ENCODE measurements around the gene STRA6.

STRA6 gene

DNA sequence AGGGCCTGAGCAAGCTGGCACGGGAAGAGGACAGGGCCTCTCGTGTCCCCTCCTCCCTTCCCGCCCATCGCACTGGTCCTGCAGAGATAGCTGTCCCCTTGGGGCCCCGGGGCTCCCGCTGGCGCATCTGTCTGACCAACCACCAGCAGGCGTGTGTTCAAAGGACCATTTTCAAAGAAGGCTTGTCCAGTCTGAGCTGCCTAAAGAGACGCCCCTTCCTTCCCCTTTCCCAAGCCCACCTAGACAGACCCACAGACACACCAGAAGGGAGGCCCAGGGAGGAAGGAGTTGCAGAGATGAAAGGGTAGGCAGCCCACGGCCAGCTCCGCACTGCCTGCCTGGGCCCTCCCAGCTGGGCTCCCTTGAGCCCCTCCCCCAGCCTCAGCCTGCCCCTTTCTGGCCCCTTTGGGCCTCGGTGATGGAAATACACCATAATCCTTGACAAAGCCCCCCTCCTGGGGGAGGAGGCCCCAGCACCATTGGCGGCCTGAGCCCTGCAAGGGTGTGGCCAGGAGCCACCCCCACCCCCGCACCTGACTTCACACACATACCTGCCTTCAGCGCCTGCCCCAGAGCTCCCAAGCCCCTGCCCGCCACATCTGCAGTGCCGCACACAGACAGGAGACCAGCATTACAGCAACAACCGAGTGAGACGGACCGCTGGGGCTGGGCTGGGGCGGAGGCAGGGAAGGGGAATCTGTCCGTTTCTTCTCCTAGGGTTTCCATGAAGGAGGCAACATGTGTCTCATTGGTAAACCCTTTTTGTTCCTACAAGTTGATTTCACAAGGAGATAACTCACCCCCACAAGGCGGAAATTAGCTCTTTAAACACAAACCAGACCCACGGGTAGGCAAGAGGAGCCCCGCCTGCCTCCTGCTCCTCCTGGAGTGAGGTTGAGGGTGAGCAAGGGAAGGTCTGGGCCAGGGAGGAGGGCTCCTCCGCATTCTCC is at the start of gene STRA6:
Gene STRA6 (minus strand): TSS at position 336 of the 950 bp plus-strand sequence. CDS start 520 bp downstream, outside the sequence.
- peak; percentile 81 for DNase-seq

GRCh38 chr15:74252291-74252690 is 49.7 kb upstream of the STRA6 start:
- no peak for DNase-seq

GRCh38 chr15:74251131-74251811 is 48.7 kb upstream of the STRA6 start:
- no peak for DNase-seq

- DNase-seq = no peak
These were observed 47.7 kb upstream of the STRA6 start for GRCh38 chr15:74250266-74250665.

GRCh38 chr15:74245342-74245931 is 42.9 kb upstream of the STRA6 start:
- no peak for DNase-seq

- no peak for DNase-seq
These were observed 42.3 kb upstream of the STRA6 start for GRCh38 chr15:74244822-74245341.

DNA sequence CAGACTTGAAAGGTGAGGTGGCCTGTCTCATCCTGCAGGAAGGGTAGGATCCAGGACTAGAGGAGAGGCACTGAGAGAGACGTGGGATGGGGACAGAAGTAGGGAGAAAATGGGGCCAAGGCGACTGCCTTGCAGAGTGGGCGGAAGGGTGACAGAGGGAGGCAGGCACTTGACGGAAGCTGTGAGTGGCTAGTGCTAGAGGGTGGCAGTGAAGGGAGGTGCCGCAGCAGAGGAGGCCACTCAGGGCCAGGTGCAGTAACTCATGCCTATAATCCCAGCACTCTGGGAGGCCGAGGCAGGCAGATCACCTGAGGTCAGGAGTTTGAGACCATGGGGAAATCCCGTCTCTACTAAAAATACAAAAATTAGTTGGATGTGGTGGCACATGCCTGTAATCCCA is 40.8 kb upstream of the STRA6 start:
- no peak for DNase-seq

GRCh38 chr15:74242441-74243185 is 40.0 kb upstream of the STRA6 start:
- no peak for DNase-seq

DNA sequence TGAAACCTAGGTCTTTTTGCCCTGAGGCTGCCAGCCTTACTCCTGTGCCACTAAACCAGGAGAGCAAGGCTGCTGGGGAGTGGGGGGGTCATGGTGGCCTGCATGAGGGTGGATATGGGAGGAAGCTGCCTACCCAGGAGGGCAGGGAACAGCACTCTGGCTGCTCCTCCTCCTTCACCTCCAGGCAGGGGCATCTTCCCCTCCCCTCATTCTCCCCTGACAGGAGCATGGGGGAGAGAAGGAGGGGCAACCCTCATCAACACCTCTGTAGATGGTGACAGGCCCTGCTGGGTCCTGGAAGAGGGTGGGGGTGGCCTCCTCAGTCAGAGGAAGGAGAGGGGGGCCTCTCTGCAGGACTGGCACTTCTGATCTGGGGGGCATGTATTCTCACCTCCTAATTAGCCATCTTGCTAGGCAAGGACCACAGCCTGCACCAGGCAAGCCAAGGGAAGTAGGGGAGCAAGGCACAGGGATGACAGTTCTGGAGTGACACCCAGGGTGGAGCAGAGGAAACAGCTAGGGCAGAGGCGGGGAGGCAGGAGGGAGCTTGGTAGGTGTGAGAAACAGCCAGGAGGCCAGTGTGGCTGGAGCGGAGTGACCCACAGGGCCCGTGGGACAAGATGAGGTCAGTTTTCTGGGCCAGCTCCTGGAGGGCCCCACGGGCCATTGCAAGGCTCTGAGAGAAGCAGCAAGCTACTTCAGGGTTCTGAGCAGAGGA is 38.5 kb upstream of the STRA6 start:
- no peak for DNase-seq

DNA sequence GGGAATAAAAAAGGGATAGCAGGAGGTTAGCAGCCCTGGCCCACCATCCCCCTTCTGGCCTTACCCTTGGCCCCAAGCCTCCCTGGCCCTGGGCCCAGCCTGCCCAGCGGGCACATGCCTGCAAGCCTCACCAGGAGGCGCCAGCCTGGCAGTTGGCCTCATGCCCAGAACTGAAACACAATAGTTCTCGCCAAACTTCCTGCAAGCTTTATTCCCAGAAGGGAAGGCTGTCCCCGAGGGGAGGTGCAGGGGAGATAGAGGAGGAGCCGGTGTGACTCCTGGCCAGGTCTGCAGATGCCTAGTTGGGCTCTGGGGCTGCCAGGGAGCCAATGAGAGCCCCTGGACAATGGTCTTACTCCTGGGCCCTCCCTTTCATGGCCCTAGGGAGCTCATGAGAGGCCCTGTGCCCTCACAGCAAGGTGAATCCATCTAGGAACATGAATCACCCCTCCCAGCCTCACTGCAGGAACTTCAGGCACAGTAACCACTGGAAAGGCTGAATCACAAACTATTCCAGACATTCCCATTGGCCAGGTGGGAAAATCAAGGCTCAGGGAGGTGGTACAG is 37.5 kb upstream of the STRA6 start:
- DNase-seq = peak; percentile 79

DNA sequence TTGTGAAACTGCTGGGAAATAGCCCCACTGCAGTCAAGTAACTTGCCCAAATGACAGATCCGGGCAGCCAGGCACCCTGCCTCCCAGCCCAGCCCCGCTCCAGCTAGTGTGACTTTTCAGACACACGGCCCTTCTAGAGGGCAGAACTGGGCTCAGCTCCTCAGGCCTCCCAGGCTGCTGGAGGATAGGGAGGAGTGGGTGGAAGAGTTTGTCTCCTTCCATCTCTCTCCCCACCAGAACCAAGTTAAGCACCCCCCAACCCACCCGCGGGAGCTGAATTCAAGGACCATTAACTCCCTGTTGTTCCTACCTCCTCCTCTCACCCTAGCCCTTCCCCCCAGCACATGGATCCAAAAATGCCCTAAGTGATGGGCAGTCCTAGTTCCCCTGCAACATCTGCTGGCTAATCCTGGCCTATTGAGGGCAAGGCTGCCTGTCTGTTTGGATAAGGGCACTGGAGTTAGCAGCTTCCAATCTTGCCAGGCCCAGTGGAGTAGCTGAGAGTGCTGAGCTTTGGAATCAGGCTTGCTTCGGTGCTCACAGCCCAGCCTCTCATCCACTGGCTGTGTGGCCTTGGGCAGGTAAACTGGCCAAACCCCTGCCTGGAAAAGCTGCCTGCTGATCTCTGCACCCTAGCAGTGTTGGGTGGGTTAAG is 36.6 kb upstream of the STRA6 start:
- DNase-seq = no peak

- no peak for DNase-seq
These were observed 33.4 kb upstream of the STRA6 start, which contains the start of gene CCDC33 for GRCh38 chr15:74235962-74236361. TSS of gene CCDC33 (plus strand) at chr15:74236326. CDS start at chr15:74236720, 394 bp downstream.

GRCh38 chr15:74234598-74234875 is 31.9 kb upstream of the STRA6 start:
- no peak for DNase-seq

- no peak for DNase-seq
These were observed 31.4 kb upstream of the STRA6 start for GRCh38 chr15:74233851-74234597.

GRCh38 chr15:74233373-74233772 is 30.8 kb upstream of the STRA6 start:
- DNase-seq = no peak

DNA sequence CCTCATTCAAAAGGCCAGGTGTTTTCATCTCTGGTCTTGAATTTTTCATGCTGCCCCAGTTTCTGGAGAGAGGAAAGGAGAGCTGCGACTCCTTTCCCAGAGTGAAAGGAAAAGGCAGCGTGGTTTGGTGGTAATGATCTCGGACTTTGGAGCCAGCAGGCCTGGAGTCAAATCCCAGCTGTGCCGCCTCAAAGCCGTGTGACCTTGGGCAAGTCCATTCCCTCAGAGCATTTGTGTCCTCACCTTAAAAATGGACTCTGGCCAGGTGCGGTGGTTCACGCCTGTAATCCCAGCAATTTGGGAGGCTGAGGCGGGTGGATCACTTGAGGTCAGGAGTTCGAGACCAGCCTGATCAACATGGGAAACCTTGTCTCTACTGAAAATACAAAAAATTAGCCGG is 28.9 kb upstream of the STRA6 start:
- DNase-seq = no peak

GRCh38 chr15:74229686-74230085 is 27.1 kb upstream of the STRA6 start:
- no peak for DNase-seq

- DNase-seq = no peak
These were observed 26.1 kb upstream of the STRA6 start for GRCh38 chr15:74228723-74229081.

DNA sequence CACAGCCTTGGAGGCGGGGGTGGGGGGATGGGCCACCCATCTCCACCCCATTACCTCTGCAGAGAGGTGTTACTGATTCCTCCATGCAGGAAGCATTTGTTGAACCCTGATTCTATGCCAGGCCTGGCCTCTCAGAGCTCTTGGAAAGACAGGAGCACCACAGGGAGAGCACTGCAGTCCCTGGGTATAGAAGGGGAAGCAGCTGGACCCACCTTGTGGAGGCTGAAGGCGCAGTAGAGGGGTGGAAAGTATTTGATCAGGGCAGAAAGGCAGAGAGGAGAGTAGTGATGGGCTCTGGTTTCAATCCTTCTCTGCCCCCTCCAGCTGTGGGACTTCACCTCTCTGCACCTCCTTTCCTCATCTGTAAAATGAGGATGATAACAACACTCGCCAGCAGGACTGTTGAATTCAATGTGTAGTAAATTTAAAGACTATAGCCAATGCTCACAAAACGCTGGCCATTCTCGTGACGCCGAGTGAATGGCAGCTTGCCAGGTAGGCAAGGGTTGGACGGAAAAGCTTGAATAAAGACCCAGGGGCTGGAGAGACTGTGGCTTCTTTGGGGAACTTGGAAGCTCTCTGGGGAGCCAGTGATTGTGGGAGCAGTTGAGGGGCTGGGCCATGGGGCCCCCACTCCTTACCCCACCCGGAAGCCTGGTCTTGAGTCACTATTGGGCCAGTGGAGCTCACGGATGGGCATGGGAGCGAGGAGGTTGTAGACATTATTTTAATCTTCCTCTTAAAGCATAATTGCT is 25.6 kb upstream of the STRA6 start:
- DNase-seq = no peak

All from fibroblast of skin of right quadriceps (primary cell).